HG03175 (cell line): ENCODE measurements around the gene GOLGA6A.

Experiments
- ATAC-seq: cut with Tn5 transposase; IDR thresholded peaks from one replicate; pipeline ENCODE4 v1.9.1; 2021; ENCODE audit warnings: mild to moderate bottlenecking, moderate library complexity; ENCODE audit not compliant: unreplicated experiment

The GOLGA6A gene

DNA sequence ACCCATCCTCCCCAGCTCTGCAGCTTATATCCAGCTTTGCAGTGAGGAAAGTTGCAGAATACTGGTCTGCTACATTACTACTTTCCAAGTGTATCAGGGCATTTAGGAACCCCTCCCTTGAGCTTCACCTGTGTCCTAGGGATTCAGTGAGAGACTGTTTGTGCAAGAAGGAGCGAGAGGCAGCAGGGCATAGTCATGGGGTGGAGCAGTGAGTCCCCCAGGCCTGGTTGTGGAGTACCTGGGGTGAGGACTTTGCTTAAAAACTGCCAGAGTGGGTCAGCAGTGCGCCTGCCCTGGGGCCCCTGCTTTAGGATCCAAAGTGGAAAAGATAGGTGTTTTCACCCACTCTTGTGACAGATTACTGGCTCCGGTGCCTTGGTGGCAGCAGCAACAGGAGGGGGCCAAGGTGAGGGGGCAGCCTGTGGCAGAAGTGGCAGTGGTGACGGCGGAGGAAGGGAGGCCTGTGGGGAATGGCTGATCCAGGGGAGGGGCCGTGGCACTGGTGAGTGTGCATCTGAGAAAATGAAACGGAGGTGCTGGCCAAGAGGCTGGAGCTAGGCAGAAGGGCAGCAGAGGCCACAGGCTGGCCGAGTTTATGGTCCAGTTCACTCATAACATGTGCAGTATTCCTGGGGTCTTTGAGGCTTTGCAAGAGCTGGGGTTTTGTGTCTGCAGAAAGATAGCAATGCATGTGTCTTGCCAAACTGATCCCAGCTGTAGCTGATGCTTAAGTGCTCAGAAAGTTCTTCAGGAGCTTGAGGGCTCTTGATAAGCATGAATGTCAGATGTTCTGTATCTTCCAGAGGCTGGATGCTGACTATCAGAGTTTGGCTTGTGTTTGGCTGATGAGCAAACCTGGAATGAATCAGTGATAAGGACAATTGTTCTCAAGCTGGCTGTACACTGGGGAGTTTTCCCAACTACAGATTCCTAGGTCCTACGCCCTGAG, 43.4 kb downstream of the GOLGA6A start:
- ATAC-seq, result no peak

GRCh38 chr15:74037171-74038117, 44.9 kb downstream of the GOLGA6A start:
- ATAC-seq, result no peak

- ATAC-seq, result no peak
Measured at GRCh38 chr15:74036271-74037170, 45.8 kb downstream of the GOLGA6A start.

DNA sequence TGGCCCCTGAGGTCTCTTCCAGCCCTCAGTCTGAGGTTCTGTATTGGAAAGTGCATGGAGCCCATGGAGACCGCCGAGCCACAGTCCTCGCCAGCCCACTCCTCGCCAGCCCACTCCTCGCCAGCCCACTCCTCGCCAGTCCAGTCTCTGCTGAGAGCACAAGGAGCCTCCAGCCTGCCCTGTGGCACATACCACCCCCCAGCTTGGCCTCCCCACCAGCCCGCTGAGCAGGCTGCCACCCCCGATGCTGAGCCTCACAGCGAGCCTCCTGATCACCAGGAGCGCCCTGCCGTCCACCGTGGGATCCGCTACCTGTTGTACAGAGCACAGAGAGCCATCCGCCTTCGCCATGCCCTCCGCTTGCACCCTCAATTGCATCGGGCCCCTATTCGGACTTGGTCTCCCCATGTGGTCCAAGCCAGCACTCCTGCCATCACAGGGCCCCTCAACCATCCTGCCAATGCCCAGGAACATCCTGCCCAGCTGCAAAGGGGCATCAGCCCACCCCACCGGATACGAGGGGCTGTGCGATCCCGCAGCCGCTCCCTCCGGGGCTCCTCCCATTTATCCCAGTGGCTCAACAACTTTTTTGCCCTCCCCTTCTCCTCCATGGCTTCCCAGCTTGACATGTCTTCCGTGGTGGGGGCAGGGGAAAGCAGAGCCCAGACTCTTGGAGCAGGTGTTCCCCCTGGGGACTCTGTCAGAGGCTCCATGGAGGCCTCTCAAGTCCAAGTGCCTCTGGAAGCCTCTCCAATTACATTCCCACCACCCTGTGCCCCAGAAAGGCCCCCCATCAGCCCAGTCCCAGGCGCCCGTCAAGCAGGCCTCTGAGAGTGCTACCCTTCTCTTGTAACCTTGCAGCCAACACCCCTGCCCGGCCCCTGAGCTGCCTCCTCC, 47.0 kb downstream of the GOLGA6A start:
- ATAC-seq, result no peak

- no peak for ATAC-seq
Measured at GRCh38 chr15:74034206-74034755, 48.1 kb downstream of the GOLGA6A start.

DNA sequence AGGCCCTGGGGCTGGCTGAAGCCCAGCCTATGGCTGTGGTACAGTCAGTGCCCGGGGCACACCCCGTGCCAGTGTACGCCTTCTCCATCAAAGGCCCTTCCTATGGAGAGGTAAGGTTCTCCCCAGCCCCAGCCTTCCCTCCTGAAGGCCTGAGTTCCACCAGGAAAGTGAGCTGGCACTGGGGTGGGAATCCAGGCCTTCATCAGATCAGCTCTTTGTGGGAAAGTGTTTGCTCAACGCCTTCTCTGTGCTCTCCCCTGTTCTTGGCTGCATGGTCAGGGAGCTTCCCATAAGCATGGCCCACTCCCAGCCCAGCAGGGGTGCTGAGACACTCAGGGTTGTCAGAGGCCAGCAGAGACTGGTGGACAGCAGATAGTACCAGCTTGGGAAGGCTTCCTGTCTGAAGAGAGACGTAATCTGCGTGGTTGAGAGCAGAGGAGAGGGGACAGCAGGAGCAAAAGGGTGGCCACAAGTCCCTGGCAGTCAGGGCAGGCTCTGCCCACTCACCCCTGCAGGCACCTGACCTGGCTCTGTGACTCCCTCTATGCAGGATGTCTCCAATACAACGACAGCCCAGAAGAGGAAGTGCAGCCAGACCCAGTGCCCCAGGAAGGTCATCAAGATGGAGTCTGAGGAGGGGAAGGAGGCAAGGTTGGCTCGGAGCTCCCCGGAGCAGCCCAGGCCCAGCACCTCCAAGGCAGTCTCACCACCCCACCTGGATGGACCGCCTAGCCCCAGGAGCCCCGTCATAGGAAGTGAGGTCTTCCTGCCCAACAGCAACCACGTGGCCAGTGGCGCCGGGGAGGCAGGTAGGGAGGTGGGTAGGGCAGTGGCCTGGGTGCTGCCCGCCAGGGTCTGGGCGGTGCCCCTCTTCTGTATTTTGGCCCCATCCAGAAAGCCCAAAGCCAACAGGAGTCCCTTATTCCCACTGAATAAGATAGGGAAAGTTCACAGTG, 49.5 kb downstream of the GOLGA6A start:
- ATAC-seq, result no peak

GRCh38 chr15:74032046-74032445, 50.3 kb downstream of the GOLGA6A start:
- ATAC-seq, result no peak

DNA sequence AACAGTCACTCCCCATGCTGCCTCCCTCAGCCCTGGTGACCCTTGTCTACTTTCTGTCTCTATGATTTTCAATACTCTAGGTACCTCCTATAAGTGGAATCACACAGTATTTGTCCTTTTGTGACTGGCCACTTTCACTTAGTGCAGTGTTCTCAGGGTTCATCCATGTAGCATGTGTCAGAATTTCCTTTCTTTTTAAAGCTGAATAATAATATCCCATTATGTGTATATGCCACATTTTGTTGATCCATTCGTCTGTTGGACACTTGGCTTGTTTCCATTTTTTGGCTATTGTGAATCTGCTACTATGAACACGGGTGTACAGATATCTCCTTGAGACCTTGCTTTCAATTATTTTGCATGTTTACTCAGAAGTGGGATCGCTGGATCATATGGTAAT, 53.7 kb downstream of the GOLGA6A start:
- ATAC-seq, result no peak

DNA sequence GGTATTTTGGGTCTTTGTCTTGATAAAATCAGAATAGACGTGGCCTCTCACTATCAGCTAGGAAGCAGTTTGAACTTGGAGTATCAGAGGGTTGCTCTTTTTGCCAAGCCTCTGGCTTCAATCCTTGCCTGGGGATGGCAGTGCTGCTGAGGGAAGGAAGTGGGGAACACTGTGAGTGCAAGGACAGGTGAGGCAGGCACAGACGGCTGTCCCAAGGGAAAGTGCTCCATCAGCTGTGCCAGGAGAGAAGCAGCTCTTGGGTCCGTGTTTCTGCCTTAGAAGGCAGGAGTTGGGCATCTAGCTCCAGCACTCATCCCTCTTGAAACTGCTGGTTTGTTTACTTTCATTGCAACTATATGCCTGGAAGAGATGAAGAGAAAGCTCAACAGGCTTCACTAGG, 54.7 kb downstream of the GOLGA6A start:
- no peak for ATAC-seq

GRCh38 chr15:74025436-74025835, 56.9 kb downstream of the GOLGA6A start:
- ATAC-seq, result no peak

GRCh38 chr15:74024687-74025086, 57.7 kb downstream of the GOLGA6A start:
- ATAC-seq, result no peak

- no peak for ATAC-seq
Measured at GRCh38 chr15:74022706-74023470, 59.5 kb downstream of the GOLGA6A start.
